Measurements from ENCODE around the gene DGLUCY.

DGLUCY gene

DNA sequence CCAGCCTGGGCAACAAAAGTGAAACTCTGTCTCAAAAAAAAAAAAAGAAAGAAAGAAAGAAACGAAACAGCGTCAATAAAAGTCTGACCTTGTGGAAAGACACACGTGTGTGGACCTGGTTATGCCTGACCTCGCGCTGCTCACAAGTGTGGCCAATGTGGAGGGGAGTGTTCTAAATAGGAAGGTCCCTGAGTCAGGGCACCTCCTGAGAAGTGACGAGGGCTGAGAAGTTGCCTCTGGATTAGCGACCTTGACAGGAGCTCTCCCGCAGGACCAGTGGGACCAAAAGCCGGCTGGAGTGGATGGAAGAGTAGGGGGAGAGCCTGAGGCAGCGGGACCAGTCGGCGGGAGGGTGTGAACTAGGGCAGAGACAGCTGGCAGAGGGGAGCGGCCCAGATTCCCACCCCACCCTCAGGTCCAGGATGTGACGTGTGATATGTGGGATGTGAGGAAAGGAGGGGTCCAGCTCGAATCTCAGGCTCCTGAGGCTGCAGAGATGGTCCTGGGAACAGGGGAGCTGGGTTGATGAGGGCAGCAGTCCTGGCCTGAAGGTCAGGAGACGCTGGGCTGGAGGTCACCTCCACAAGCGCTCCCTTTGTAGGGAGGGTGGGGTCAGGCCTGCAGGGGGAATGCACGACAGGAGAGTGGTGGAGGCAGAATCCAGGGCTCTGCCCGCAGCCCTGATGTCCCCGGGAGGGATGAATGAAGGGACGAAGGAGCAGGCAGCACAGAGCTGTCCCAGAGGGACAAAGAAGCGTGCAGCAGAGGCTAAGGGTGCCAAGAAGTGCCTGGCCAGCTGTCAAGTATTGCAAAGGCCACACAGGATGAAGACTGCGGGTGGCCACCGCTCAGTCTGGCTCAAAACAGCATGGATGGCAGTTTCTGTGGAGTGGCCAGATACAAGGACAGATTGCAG, 155.5 kb downstream of the DGLUCY start:
- Histone ChIP-seq H3K4me3 (IDR thresholded peaks at IDR 0.05; ENCODE audit: insufficient read depth, low read depth, low read length) (no peak overlapping the region), H3K27ac (no peak overlapping the region), H3K4me1 (ENCODE audit: low read depth, poor library complexity, severe bottlenecking) (no peaks in the 10 kb centered on the region), H3K9ac (no peak overlapping the region), H3K79me2 (ENCODE audit: insufficient read depth, low read depth) (no peaks in the 10 kb centered on the region), H4K20me1 (ENCODE audit: insufficient read depth) (no peaks in the 10 kb centered on the region), H3K36me3 (ENCODE audit: insufficient read depth) (no peaks in the 10 kb centered on the region), H2AFZ (ENCODE audit: low read depth) (no peak overlapping the region), H3K4me2 (no peak overlapping the region), H3K27me3 (ENCODE audit: insufficient read depth, low read depth) (no peaks in the 10 kb centered on the region)
- TF ChIP-seq, protein P1, sequence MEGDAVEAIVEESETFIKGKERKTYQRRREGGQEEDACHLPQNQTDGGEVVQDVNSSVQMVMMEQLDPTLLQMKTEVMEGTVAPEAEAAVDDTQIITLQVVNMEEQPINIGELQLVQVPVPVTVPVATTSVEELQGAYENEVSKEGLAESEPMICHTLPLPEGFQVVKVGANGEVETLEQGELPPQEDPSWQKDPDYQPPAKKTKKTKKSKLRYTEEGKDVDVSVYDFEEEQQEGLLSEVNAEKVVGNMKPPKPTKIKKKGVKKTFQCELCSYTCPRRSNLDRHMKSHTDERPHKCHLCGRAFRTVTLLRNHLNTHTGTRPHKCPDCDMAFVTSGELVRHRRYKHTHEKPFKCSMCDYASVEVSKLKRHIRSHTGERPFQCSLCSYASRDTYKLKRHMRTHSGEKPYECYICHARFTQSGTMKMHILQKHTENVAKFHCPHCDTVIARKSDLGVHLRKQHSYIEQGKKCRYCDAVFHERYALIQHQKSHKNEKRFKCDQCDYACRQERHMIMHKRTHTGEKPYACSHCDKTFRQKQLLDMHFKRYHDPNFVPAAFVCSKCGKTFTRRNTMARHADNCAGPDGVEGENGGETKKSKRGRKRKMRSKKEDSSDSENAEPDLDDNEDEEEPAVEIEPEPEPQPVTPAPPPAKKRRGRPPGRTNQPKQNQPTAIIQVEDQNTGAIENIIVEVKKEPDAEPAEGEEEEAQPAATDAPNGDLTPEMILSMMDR (conservative IDR thresholded peaks at IDR 0.05; ENCODE audit: low read depth, low read length): no peak

DNA sequence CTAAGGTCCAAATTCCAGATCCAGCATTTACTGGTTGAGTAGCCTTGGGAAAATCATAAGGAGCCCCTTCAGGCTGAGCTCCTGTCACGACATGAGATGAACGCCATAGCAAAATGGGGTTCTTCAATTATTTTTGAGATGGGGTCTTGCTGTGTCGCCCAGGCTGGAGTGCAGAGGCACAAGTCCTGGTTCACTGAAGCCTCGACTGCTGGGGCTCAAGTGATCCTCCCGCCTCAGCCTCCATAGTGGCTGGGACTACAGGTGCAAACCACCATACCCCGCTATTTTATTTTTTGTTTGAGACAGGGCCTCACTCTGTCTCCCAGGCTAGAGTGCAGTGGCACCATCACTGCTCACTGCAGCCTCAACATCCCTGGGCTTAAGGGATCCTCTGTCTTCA, 156.3 kb downstream of the DGLUCY start:
- H3K4me1 ChIP-seq (ENCODE audit: low read depth, poor library complexity, severe bottlenecking): no peaks in the 10 kb centered on the region
- no peaks in the 10 kb centered on the region for H3K27me3 ChIP-seq (ENCODE audit: insufficient read depth, low read depth)
- H3K9ac ChIP-seq: no peak overlapping the region
- no peak overlapping the region for H3K27ac ChIP-seq
- TF ChIP-seq, protein P1 (conservative IDR thresholded peaks at IDR 0.05; ENCODE audit: low read depth, low read length): no peak
- H3K4me3 ChIP-seq (IDR thresholded peaks at IDR 0.05; ENCODE audit: insufficient read depth, low read depth, low read length): no peak overlapping the region
- no peaks in the 10 kb centered on the region for H3K36me3 ChIP-seq (ENCODE audit: insufficient read depth)
- no peak overlapping the region for H3K4me2 ChIP-seq
- no peaks in the 10 kb centered on the region for H3K79me2 ChIP-seq (ENCODE audit: insufficient read depth, low read depth)
- no peak overlapping the region for H2AFZ ChIP-seq (ENCODE audit: low read depth)
- H4K20me1 ChIP-seq (ENCODE audit: insufficient read depth): no peaks in the 10 kb centered on the region

DNA sequence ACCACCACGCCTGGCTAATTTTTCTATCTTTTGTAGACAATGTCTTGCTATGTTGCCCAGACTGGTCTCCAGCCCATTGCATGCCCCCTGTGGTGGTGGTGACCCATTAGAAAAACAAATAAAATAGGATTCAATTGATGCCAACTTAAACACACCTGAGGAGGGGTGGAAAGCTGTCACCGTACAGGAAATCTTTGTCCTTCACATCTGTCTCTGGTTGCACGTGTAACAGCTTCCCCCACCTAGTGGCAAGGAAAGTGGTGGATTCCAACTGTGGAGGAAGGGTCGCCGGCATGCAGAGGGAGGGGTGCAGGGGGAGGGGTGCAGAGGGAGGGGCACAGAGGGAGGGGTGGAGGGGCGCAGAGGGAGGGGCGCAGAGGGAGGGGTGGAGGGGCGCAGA, 156.7 kb downstream of the DGLUCY start:
- TF ChIP-seq, protein P1 (conservative IDR thresholded peaks at IDR 0.05; ENCODE audit: low read depth, low read length): no peak
- Histone ChIP-seq H3K27me3 (ENCODE audit: insufficient read depth, low read depth) (no peaks in the 10 kb centered on the region), H3K36me3 (ENCODE audit: insufficient read depth) (no peaks in the 10 kb centered on the region), H3K79me2 (ENCODE audit: insufficient read depth, low read depth) (no peaks in the 10 kb centered on the region), H2AFZ (ENCODE audit: low read depth) (no peak overlapping the region), H3K4me2 (no peak overlapping the region), H3K9ac (no peak overlapping the region), H3K27ac (no peak overlapping the region), H3K4me3 (IDR thresholded peaks at IDR 0.05; ENCODE audit: insufficient read depth, low read depth, low read length) (no peak overlapping the region), H4K20me1 (ENCODE audit: insufficient read depth) (no peaks in the 10 kb centered on the region), H3K4me1 (ENCODE audit: low read depth, poor library complexity, severe bottlenecking) (no peaks in the 10 kb centered on the region)

DNA sequence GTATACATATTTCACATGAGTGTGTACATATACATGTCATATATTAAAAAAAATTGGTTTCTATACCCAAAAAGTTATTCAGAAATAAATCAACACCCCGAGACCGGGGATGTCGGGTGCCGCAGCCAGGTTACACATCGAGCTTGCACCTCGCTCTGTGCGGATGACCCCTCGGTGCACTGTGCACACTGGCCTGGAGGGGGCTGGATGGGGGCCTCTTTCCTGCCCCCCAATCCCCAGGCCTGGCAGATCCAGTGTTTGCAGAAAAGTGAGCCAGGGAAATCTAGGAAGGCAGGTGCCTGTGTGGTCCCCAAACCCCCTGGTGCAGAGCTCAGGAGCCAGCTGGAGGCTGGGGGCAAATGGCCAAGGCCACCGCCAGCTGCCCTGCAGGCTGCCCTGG, 157.8 kb downstream of the DGLUCY start:
- H3K9ac ChIP-seq: no peak overlapping the region
- no peaks in the 10 kb centered on the region for H3K4me1 ChIP-seq (ENCODE audit: low read depth, poor library complexity, severe bottlenecking)
- H3K79me2 ChIP-seq (ENCODE audit: insufficient read depth, low read depth): no peaks in the 10 kb centered on the region
- H3K4me2 ChIP-seq: no peak overlapping the region
- H3K36me3 ChIP-seq (ENCODE audit: insufficient read depth): no peaks in the 10 kb centered on the region
- H3K4me3 ChIP-seq (IDR thresholded peaks at IDR 0.05; ENCODE audit: insufficient read depth, low read depth, low read length): no peak overlapping the region
- no peak overlapping the region for H3K27ac ChIP-seq
- H4K20me1 ChIP-seq (ENCODE audit: insufficient read depth): no peaks in the 10 kb centered on the region
- no peak overlapping the region for H2AFZ ChIP-seq (ENCODE audit: low read depth)
- no peaks in the 10 kb centered on the region for H3K27me3 ChIP-seq (ENCODE audit: insufficient read depth, low read depth)
- TF ChIP-seq, protein P1 (conservative IDR thresholded peaks at IDR 0.05; ENCODE audit: low read depth, low read length): no peak

Measured in KMS-11 (cell line).